Astrocyte of the spinal cord (primary cell): Measurements from ENCODE around the gene PIP4P1.

Experiments
- DNase-seq: peaks from one replicate; pipeline ENCODE4 v3.0.0; 2011; ENCODE audit warnings: low read depth, low spot score
- H3K4me3 ChIP-seq: 2 replicates; pipeline ENCODE4 v1.5.1; 2011; ENCODE audit warnings: low read depth, mild to moderate bottlenecking, low read length, moderate library complexity
- in situ Hi-C: cut with HindIII; loops from 2 replicates; pipeline ENCODE4 v1.10.0; 2017; ENCODE audit warnings: low sequenced_read_pairs
- TF ChIP-seq, protein P1 (sequence below): IDR thresholded peaks from 2 replicates; pipeline ENCODE4 v1.5.1; 2012; ENCODE audit warnings: low read depth, mild to moderate bottlenecking, low read length, inconsistent platforms

PIP4P1 gene

DNA sequence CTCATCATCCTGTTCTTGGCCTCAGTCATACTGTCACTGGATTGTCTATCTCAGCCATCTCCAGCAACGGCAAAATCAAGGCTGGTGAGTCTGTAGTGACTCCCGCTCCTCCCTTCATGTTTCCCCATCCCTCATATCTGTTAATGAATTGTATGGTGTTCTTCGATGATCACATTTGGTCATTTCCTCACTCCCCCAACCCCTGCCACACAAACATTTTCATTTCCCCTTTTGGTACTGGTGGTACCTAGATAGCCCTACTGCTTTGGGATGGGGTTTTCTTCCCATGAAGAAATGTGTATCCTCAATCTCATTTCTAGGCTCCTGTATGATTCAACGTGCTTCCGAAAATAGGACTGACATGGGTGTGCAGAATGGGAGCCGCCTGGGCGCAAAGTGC lies 22.6 kb downstream of the PIP4P1 start:
- no peak overlapping the region for H3K4me3 ChIP-seq
- no peak for DNase-seq
- in situ Hi-C loops: no loop called here
- TF ChIP-seq, protein P1, sequence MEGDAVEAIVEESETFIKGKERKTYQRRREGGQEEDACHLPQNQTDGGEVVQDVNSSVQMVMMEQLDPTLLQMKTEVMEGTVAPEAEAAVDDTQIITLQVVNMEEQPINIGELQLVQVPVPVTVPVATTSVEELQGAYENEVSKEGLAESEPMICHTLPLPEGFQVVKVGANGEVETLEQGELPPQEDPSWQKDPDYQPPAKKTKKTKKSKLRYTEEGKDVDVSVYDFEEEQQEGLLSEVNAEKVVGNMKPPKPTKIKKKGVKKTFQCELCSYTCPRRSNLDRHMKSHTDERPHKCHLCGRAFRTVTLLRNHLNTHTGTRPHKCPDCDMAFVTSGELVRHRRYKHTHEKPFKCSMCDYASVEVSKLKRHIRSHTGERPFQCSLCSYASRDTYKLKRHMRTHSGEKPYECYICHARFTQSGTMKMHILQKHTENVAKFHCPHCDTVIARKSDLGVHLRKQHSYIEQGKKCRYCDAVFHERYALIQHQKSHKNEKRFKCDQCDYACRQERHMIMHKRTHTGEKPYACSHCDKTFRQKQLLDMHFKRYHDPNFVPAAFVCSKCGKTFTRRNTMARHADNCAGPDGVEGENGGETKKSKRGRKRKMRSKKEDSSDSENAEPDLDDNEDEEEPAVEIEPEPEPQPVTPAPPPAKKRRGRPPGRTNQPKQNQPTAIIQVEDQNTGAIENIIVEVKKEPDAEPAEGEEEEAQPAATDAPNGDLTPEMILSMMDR: no peak

DNA sequence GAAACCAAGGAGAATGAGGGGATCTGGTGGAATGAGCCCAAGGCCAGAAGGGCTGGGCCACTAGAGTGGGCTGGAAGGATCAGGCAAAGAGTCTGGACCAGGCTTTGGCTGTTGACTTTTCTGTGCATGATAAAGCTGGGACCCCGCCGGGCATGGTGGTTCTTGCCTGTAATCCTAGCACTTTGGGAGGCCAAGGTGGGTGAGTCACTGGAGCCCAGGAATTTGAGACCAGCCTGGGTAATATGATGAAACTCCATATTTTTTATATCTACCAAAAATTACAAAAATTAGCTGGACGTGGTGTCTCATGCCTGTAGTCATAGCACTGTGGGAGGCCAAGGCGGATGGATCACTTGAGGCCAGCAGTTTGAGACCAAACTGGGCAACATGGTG lies 24.9 kb downstream of the PIP4P1 start:
- TF ChIP-seq, protein P1: no peak
- peak; percentile 61 for DNase-seq
- in situ Hi-C loops: no loop called here
- no peak overlapping the region for H3K4me3 ChIP-seq

DNA sequence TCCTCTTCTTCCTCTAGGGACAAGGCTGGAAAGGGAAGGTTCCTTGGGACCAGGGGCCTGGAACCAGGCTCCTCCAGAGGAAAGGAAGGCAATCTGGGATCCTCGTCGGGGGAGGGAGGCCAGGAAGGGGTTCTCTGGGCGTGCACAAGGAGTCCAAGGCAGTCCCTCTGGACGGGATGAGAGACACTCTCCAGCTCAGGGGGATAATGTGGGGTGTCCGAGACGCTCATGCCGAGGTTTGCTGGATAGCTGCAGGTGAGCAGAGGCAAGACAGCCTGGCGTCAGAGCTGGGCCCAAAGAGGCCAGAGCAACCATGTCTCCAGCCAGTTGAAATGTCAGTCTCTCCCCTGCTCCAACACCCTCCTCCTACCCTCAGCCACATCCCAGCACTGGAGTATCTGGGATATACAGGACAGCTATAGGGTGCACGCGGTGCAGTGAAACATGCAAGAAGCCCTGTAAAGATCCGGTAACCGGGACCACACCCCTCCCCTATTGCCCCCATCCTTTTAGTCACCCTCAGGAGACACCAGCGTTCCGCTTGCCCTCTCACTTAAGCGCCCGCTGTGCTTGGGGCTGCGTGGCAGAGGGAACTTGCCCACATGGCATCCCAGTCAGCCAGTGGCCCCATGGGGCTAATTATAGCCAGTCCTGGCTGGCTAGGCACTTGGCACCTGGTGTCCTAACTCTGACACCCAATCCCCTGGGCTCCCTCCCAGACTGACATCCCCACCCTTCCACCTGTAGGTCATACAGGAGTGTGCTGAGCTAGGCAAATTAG lies 25.5 kb downstream of the PIP4P1 start, which contains the start of gene KLHL33:
KLHL33 (minus strand) TSS at position 585 of the 781 bp plus-strand sequence; CDS start at position 230, 355 bp downstream.
- in situ Hi-C loops: no loop called here
- TF ChIP-seq, protein P1: no peak
- no peak for DNase-seq
- H3K4me3 ChIP-seq: peak within 1 kb of the TSS; percentile 6

DNA sequence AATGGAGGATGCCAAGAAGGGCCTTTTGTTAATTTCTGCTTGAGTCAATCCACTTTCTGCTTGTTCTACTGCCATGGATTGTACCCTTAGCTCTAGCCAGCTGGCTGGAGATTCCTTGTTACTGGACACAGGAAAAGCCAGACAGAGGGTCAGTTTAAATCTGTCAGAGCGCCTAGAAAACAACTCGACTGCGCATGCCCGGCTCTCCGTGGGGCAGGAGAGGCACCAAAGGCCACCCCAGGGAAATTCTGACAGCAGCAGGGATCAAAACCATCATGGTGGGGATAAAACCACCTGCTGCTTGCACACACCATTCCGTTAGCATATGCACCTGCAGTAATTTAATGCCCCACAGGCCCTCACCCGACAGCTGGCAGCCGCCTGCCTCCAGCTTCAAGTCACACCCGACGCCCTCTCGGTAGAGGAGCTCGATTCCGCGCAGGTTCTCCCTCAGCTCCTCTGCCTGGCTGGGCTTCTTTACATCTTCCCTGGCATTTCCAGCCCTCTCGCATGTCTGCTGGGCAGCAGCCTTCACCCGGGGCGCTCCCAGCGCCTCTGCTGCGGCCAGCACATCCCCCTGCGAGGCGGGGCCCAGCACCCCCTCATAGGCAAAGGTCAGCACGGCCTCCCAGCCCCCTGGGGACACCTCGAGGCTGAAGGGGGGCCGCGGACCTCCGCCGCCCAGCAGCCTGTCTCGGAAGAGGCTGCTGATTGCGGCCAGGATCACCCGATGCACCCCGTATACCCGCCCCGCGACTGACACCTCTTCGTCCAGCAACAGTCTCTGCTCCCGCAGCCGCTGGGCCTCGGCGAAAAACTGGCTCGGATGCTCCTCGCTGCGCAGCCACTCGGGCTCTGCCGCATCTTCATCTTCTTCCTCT lies 26.3 kb downstream of the PIP4P1 start:
- DNase-seq: peak; percentile 15
- in situ Hi-C loops: no loop called here
- TF ChIP-seq, protein P1: no peak
- peak overlapping the region; percentile 6 for H3K4me3 ChIP-seq

DNA sequence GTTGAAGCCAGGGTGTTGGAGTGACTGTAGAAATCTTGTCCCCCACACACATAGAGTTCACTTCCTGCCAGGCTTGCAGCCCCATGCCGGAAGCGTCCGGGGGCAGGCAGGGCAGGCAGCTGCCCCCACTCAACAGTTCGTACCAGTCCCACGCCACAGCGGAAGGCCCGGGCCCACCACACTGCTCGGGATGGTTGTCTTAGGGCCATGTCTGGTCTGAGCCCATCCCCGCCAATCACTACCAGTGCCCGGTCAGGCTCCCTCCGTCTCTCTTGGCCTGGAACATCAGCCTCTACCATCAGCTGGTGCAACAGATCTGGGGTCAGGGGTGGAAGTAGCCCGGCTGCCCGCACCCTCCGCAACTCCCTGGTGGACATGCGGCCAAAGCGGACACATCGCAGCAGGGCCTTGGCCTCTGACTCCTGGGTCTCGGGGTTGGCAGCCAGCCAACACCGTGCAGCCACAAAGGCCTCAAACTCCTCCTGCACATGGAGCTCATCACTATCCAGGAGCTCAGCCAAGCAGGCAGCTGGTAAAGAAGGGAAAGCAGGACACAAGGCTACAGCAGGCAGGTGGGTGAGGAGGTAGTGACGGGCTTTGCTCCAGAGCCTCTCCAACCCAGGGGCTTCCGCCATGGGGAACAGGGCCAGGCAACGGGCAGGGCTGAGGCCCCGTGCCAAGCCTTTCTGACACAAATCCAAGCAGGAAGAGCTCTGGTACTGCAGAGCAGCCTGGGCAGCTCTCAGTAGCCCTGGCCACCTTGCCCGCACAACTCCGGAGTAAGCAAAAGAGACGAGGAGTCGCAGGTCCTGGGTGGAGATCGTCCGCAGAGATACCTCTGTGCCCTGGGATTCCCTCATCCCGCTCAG lies 31.2 kb downstream of the PIP4P1 start:
- DNase-seq: no peak
- TF ChIP-seq, protein P1: no peak
- in situ Hi-C loops: no loop called here
- H3K4me3 ChIP-seq: no peak overlapping the region

DNA sequence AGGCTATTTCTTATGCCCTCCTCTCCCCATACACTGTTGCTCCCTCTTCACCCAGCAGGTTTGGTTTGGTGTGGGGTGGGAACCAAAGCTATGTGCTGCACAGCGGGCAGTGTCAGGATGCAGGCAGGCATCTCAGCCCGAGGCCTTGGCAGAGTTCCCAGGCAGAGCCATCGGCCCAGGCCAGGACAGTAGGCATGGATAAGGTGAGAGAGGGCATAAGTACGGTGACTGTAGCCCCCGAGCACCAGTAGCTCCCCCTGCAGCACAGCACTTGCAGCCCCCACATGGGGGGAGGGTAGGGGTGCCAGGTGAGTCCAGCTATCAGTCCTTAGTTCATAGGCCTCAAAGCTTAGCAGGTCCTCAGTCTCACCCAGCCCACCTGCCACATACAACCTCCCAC lies 32.4 kb downstream of the PIP4P1 start:
- TF ChIP-seq, protein P1: no peak
- H3K4me3 ChIP-seq: no peak overlapping the region
- in situ Hi-C loops: no loop called here
- no peak for DNase-seq
